ENCODE measurements around the gene ZBTB11.
"Not testable (repeated sequence)": the region's sequence is repeated elsewhere in the genome, so short reads cannot be mapped to it uniquely, and the experiment has no call there.

Gene ZBTB11

DNA sequence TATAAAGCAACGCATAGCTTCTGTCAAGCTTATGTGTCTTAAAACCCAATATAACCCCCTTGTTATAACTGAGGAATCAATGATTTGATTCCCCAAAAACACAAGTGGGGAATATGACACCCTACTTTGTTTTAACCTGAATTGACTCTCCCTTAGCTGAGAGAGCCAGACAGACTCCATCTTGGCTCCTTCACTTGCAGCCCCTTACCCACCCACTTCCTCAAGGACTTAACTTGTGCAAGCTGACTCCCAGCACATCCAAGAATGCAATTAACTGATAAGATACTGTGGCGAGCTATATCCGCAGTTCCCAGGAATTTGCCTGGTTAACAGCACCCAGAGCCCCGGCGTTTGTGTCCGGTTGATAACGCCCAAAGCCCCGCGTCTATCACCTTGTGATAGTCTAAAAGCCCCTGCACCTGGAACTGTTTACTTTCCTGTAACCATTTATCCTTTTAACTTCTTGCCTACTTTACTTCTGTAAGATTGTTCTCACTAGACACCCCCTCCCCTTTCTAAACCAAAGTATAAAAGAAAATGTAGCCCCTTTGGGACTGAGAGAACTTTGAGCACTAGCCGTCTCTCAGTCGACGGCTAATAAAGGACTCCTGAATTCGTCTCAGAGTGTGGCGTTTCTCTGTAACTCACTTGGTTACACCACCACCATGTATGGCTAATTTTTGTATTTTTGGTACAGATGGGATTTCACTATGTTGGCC is 35.4 kb downstream of the ZBTB11 start:
- not testable (repeated sequence) for DNase-seq

- DNase-seq, result no peak
Measured at GRCh38 chr3:101640256-101640655, 36.7 kb downstream of the ZBTB11 start.

GRCh38 chr3:101639280-101639963 is 37.5 kb downstream of the ZBTB11 start:
- no peak for DNase-seq

- no peak for DNase-seq
Measured at GRCh38 chr3:101638261-101638745, 38.6 kb downstream of the ZBTB11 start.

DNA sequence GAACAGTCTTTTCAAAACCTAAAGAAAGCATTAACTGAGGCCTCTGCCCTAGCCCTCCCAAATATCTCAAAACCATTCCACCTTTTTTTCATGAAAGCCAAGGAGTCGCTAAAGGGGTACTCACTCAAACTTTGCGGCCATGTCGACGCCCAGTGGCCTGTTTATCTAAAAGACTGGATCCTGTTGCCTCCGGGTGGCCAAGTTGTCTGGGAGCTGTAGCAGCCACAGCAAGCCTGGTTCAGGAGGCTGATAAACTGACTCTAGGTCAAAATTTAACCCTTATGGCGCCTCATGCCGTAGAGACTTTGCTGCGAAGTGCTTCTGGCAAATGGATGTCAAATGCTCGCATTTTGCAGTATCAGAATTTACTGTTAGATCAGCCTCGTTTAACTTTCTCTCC is 39.5 kb downstream of the ZBTB11 start:
- no peak for DNase-seq

DNA sequence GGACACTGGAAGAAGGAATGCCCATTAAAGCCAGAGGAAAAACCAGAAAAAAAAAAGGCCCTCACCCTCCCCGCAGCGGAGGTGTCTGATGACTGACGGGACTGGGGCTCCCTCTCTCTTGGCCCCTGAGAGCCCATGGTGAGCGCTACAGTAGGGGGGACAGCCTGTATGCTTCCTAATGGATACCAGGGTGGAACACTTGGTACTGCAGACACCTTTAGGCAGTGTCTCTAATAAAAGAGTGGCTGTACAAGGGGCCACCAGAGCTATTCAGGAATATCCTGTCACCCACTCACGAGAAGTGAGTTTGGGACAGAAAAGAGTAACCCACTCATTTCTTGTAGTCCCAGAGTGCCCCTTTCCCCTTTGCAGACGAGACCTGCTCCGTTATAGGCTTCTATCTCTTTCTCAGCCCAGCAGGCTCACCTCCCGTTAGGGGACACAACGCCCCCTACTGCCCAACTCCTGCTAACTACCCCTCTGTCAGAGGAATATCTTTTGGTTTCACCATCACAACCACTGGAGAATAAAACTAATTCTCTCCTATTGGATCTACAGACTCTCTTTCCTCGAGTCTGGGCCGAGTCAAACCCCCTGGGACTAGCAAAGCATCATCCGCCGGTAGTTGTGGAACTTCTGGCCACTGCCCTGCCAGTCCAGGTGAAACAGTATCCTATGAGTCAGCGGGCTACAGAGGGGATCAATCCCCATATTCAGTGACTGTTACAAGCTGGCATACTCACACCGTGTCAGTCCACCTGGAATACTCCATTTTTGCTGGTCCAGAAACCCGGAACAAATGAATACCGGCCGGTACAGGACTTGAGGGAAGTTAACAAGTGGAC is 40.8 kb downstream of the ZBTB11 start:
- peak; percentile 86 for DNase-seq

DNA sequence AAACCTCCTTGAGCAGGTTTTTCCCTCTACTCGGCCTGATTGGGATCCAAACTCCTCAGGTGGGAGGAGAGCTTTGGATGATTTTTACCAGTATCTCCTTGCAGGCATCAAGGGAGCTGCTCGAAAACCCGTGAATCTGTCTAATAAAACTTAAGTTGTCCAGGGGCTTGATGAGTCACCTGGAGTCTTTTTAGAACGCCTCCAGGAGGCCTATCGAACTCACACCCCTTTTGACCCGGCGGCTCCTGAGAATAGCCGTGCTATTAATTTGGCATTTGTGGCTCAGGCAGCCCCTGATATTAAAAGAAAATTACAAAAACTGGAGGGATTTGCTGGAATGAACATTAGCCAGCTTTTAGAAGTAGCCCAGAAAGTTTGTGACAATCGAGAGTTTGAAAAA is 41.6 kb downstream of the ZBTB11 start:
- DNase-seq, result no peak

DNA sequence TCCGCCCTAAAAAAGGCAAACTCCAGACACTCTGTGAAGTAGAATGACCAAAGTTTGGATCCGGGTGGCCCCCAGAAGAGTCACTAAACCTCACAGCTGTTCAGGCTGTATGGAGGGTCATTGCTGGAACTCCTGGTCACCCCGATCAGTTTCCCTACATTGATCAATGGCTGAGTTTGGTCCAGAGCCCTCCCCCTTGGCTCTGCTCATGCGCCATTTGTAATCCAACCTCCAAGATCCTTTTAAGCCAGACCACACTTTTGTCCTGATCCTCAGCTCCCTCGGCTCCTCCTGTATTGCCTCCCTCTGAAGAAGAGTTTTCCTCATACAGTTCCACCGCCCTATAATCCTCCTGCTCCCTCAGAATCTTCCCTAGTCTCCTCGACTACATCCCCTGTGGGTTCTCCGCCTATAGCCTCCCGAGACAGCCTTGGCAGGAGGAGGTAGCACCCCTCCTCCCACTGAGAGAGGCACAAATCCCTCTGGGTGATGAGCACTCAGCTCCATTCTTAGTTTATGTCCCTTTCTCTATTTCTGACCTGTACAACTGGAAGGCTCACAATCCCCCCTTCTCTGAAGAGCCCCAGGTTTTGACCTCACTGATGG is 42.2 kb downstream of the ZBTB11 start:
- no peak for DNase-seq

GRCh38 chr3:101633186-101633585 is 43.7 kb downstream of the ZBTB11 start:
- no peak for DNase-seq

GRCh38 chr3:101632586-101632985 is 44.3 kb downstream of the ZBTB11 start:
- no peak for DNase-seq

DNA sequence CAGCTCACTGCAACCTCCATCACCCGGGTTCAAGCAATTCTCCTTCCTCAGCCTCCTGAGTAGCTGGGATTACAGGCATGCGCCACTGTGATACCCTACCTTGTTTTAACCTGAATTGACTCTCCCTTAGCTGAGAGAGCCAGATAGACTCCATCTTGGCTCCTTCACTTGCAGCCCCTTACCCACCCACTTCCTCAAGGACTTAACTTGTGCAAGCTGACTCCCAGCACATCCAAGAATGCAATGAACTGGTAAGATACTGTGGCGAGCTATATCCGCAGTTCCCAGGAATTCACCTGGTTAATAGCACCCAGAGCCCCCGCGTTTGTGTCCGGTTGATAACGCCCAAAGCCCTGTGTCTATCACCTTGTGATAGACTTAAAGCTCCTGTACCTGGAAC is 45.0 kb downstream of the ZBTB11 start:
- not testable (repeated sequence) for DNase-seq

DNA sequence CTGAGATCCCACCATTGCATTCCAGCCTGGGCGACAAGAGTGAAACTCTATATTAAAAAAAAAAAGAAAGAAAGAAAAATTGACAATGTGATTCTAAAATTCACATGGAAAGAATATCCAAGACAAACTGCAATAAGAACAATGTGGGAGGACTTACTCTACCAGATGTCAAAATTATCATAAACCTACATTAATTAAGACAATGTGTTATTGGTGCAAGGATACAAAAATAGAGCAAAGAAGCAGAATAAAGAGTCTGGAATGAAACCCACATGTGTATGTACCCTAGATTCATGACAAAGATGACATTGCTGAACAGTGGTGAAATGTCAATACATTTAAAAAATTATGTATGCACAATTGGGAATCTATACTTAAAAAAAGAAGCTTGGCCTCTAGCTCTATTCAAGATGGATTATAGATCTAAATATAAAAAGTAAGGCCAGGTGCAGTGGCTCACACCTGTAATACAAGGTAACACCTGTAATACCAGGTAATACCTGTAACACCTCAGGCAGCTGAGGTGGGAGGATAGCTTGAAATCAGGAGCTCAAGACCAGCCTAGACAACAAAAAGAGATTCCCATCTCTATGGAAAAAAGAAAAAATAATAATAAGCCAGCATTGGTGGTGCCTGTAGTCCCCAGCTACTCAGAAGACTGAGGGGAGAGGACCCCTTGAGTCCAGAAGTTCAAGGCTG is 45.7 kb downstream of the ZBTB11 start:
- DNase-seq, result no peak

- no peak for DNase-seq
Measured at GRCh38 chr3:101629219-101629618, 47.7 kb downstream of the ZBTB11 start.

DNA sequence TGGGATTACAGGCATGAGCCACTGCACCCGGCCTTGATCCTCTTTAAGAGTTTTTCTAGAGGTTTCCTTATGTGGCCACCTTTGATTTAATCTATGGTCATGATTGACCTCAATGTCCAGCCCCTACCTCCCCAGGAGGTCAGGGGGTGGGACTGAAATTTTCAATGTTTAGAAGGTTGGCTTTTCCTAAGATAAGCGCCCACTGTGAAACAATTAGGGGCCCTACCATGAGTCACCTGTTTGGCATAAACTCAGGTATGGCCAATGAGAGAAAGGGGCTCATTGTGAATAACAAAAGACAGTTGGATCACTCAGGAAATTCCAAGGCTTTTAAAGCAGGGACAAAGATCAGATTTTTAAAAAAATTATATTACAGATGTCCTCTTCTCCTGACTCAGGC is 51.1 kb downstream of the ZBTB11 start:
- DNase-seq, result no peak

GRCh38 chr3:101624857-101625256 is 52.1 kb downstream of the ZBTB11 start:
- DNase-seq, result no peak

DNA sequence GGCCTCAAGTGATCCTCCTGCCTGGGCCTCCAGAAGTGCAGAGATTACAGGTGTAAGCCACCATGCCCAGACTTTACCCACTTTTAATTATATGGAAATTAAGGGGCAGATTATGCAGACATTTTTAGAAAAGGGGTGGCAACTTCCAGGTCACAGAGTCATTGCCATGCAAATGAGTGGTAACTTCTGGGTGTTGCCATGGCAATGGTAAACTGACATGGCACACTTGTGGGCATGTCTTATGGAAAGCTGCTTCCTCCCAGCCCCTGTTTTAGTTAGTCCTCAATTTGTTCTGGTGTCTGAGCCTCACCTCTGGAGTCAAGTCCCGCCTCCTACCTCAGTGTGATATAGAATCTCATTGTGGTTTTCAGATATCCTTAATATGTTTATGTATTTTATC is 53.3 kb downstream of the ZBTB11 start:
- DNase-seq, result no peak

GRCh38 chr3:101619734-101620133 is 57.2 kb downstream of the ZBTB11 start:
- DNase-seq, result no peak

GRCh38 chr3:101618726-101619125 is 58.2 kb downstream of the ZBTB11 start:
- DNase-seq, result no peak

- DNase-seq, result no peak
Measured at GRCh38 chr3:101617478-101617877, 59.5 kb downstream of the ZBTB11 start.

GRCh38 chr3:101615525-101615924 is 61.4 kb downstream of the ZBTB11 start:
- DNase-seq, result no peak

GRCh38 chr3:101613014-101613413 is 63.9 kb downstream of the ZBTB11 start:
- not testable (repeated sequence) for DNase-seq

DNA sequence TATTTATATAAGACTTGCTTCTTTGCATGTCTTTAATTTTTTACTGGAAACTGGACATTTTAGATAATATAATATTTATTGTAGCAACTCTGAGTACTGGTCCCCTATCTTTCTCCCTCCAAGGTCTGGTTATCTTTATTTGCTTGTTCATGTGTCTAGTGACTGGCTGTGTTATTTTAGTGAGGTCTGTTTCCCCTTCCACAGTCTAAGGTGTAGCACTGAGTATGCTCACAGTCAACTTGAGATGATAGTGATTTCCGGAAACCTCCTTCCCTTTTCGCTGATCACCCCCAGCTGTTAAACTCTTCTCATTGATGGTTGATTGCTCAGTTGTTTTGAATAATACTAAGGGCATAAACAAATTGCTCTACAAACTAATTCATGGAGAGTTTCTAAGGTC is 65.9 kb downstream of the ZBTB11 start:
- no peak for DNase-seq
